Measurements from ENCODE around the gene DDX39B. TPM values are rescaled to one million over a fixed set of nuclear protein-coding genes. Genes with fewer than 3 reads are reported as not detected.

Gene DDX39B
- total RNA-seq, 1 donor from 2014 or later = 294 TPM

DNA sequence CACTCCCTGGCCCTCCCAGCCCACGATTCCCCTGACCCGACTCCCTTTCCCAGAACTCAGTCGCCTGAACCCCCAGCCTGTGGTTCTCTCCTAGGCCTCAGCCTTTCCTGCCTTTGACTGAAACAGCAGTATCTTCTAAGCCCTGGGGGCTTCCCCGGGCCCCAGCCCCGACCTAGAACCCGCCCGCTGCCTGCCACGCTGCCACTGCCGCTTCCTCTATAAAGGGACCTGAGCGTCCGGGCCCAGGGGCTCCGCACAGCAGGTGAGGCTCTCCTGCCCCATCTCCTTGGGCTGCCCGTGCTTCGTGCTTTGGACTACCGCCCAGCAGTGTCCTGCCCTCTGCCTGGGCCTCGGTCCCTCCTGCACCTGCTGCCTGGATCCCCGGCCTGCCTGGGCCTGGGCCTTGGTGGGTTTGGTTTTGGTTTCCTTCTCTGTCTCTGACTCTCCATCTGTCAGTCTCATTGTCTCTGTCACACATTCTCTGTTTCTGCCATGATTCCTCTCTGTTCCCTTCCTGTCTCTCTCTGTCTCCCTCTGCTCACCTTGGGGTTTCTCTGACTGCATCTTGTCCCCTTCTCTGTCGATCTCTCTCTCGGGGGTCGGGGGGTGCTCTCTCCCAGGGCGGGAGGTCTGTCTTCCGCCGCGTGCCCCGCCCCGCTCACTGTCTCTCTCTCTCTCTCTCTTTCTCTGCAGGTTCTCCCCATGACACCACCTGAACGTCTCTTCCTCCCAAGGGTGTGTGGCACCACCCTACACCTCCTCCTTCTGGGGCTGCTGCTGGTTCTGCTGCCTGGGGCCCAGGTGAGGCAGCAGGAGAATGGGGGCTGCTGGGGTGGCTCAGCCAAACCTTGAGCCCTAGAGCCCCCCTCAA is 30.5 kb upstream of the DDX39B start, which contains the start of gene LTA:
Gene LTA, plus strand, starts transcription at position 249 of the 871 bp plus-strand sequence. Its CDS starts 454 bp downstream, at position 703.
- peaks cover 27% of the 10 kb centered on the region for H3K27me3 Mint-ChIP-seq (ENCODE audit: low read depth, unreplicated experiment)
- H3K36me3 ChIP-seq (ENCODE audit: insufficient read depth, low read length) = no peaks in the 10 kb centered on the region
- H2AFZ ChIP-seq (ENCODE audit: low read depth, low read length) = no peak within 1 kb of the TSS
- no peak within 1 kb of the TSS for H3K4me2 ChIP-seq (ENCODE audit: low read length)
- no peaks in the 10 kb centered on the region for H4K20me1 ChIP-seq (ENCODE audit: insufficient read depth, low read length)
- FAIRE-seq (no peak), DNase-seq (ENCODE audit: low read depth) (no peak)
- H3K27ac ChIP-seq (ENCODE audit: low read depth, low read length) = no peak within 1 kb of the TSS
- no peak within 1 kb of the TSS for H3K4me3 Mint-ChIP-seq (ENCODE audit: unreplicated experiment)
- H3K36me3 Mint-ChIP-seq (ENCODE audit: low read depth, unreplicated experiment) = no peaks in the 10 kb centered on the region
- no peak within 1 kb of the TSS for H3K27ac Mint-ChIP-seq (ENCODE audit: unreplicated experiment)
- peaks cover 3% of the 10 kb centered on the region for H3K27me3 ChIP-seq (ENCODE audit: insufficient read depth, low read length)
- TF ChIP-seq EZH2 (IDR thresholded peaks at IDR 0.05; ENCODE audit: insufficient read depth, low read length) (no peak), CTCF (IDR thresholded peaks at IDR 0.05; ENCODE audit: insufficient read depth, low read depth, low read length) (no peak)
- H3K9ac ChIP-seq (ENCODE audit: low read length) = no peak within 1 kb of the TSS
- H3K4me1 Mint-ChIP-seq (ENCODE audit: low read depth, unreplicated experiment) = peaks cover 12% of the 10 kb centered on the region
- no peaks in the 10 kb centered on the region for H3K79me2 ChIP-seq (ENCODE audit: insufficient read depth, low read length)
- H3K4me3 ChIP-seq (ENCODE audit: insufficient read depth, low read depth, low read length) = no peak within 1 kb of the TSS
- H3K4me1 ChIP-seq (ENCODE audit: insufficient read depth, low read length) = no peaks in the 10 kb centered on the region
- H3K9me3 Mint-ChIP-seq (ENCODE audit: unreplicated experiment) = no peaks in the 10 kb centered on the region
- no peaks in the 10 kb centered on the region for H3K9me3 ChIP-seq (ENCODE audit: insufficient read depth, low read depth, low read length)

- no peak overlapping the region for H3K9ac ChIP-seq (ENCODE audit: low read length)
- no peaks in the 10 kb centered on the region for H3K36me3 Mint-ChIP-seq (ENCODE audit: low read depth, unreplicated experiment)
- peaks cover 3% of the 10 kb centered on the region for H3K27me3 ChIP-seq (ENCODE audit: insufficient read depth, low read length)
- H3K4me1 Mint-ChIP-seq (ENCODE audit: low read depth, unreplicated experiment) = peaks cover 11% of the 10 kb centered on the region
- no peak overlapping the region for H3K27ac ChIP-seq (ENCODE audit: low read depth, low read length)
- H3K36me3 ChIP-seq (ENCODE audit: insufficient read depth, low read length) = no peaks in the 10 kb centered on the region
- DNase-seq (ENCODE audit: low read depth) (no peak), FAIRE-seq (no peak)
- H3K4me3 ChIP-seq (ENCODE audit: insufficient read depth, low read depth, low read length) = no peak overlapping the region
- H3K4me2 ChIP-seq (ENCODE audit: low read length) = no peak overlapping the region
- no peaks in the 10 kb centered on the region for H3K9me3 Mint-ChIP-seq (ENCODE audit: unreplicated experiment)
- H3K79me2 ChIP-seq (ENCODE audit: insufficient read depth, low read length) = no peaks in the 10 kb centered on the region
- no peaks in the 10 kb centered on the region for H4K20me1 ChIP-seq (ENCODE audit: insufficient read depth, low read length)
- H3K27ac Mint-ChIP-seq (ENCODE audit: unreplicated experiment) = no peak overlapping the region
- TF ChIP-seq EZH2 (IDR thresholded peaks at IDR 0.05; ENCODE audit: insufficient read depth, low read length) (no peak), CTCF (IDR thresholded peaks at IDR 0.05; ENCODE audit: insufficient read depth, low read depth, low read length) (no peak)
- H2AFZ ChIP-seq (ENCODE audit: low read depth, low read length) = no peak overlapping the region
- H3K9me3 ChIP-seq (ENCODE audit: insufficient read depth, low read depth, low read length) = no peaks in the 10 kb centered on the region
- no peak overlapping the region for H3K4me3 Mint-ChIP-seq (ENCODE audit: unreplicated experiment)
- H3K27me3 Mint-ChIP-seq (ENCODE audit: low read depth, unreplicated experiment) = peaks cover 15% of the 10 kb centered on the region
- H3K4me1 ChIP-seq (ENCODE audit: insufficient read depth, low read length) = no peaks in the 10 kb centered on the region
Measured at GRCh38 chr6:31569861-31570536, 28.2 kb upstream of the DDX39B start.

Data from astrocyte (in vitro differentiated cells and primary cell).